GM12872 (cell line): ENCODE data around the gene CYRIA.

ENCODE experiments used
- CTCF ChIP-seq: IDR thresholded peaks from 3 replicates; pipeline ENCODE4 v1.5.1; 2011; ENCODE audit warnings: low read depth, mild to moderate bottlenecking, low read length, moderate library complexity; ENCODE audit not compliant: insufficient read depth

Gene CYRIA

DNA sequence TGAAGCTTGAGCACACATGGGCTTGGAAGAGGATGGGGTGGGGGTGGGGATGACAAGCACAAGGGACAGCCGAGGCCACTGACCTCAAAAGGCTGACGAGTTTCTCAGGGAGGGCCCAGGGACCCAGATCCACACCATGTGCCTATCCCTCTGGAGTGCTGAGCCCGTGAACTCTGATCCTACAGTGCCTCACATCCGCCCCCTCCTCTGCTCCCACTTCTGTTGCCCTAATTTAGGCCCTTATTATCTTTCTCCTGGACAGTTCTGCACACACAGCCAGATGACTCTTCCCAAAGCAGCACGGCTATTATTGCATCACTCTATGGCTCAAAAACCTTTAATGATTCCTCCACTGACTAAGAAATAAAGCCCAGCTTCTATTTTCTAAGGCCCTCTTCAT lies 24.8 kb downstream of the CYRIA start:
- no peak for TF ChIP-seq CTCF

- TF ChIP-seq CTCF: no peak
Observed at GRCh38 chr2:16640001-16640700, 25.5 kb downstream of the CYRIA start.

DNA sequence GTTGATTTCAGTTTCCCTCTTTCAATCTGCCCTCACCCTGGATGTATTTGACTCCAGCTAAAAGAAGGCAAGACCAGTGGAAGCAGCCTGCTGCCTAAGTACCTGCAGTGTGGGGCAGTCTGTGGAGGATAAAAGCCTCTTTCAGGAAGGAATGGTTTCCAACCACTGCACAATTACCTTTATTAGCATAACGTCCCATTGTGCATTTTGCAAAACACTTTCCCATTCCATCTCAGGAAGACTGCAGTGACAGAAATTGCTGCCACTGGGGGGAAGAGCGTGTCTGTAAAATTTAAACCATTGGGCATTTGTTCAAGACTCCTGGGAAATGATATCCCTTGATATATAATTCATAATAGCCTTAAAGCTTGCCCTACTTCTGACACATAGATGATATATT lies 26.2 kb downstream of the CYRIA start:
- TF ChIP-seq CTCF: no peak

DNA sequence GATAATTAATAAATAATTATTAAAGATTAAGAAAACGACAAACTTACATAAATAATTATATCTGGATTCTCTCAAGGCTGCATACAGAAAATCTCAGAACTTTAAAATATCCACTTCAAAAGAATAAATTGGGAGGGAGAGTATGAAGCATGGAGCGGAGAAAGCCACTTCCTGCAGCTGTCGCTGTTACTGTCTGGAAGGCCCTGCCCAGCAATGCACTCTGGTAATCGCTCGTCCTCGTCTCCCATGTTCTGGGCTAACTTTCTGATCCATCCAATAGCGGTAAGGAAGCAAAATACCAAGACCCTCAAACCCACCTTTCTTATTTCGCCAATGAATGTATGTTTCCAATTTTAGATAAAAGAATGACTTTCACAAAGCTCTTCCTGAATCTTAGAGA lies 26.7 kb downstream of the CYRIA start:
- TF ChIP-seq CTCF: no peak

- no peak for TF ChIP-seq CTCF
Observed at GRCh38 chr2:16637304-16637703, 28.3 kb downstream of the CYRIA start.

GRCh38 chr2:16635791-16636699 lies 29.6 kb downstream of the CYRIA start:
- no peak for TF ChIP-seq CTCF

DNA sequence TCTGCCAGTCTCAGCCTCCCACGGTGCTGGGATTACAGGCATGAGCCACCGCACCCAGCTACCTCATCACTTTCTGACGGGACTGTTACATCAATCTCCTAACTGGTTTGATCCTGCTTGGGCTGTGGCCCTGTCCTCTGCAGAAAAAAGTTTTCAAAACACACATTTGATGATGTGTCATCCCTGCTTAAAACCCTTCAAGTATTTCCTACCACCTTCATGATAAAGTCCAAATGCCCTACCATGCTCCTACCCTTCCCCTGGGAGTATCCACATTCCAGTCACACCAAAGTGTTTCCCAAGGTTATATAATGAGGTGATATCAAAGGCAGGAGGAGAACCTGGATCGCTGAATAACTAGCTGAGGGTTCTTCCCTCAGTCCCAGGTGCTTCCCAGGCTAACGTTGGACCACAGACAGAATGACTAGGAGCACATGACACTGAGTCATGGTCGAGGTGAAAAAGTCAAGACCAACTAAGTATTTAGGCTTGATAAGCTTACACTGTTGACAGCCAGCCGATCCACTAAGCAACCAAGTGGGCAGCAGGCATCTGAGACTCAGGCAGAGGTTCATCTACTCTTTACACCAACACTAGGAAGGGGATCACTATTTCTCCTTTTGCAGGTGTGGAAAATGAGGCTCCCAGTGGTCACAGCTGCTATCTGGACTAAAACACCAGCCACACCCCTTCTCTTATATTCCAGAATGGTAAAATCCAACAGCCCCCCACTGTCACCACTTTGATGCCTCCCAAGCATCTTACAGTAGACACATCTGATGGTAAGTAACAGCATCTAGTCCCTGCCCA lies 31.8 kb downstream of the CYRIA start:
- TF ChIP-seq CTCF: no peak
